Activated CD8-positive, alpha-beta memory T cell treated with anti-CD3 and anti-CD28 coated beads, Interleukin-2, amount 50 U/mL, for 1 hour (primary cell): ENCODE measurements around the gene VAMP2.

Source experiments
- DNase-seq: peaks from one replicate; pipeline ENCODE4 v3.0.0-alpha.2; 2020; ENCODE audit errors: extremely low read depth

Gene VAMP2

DNA sequence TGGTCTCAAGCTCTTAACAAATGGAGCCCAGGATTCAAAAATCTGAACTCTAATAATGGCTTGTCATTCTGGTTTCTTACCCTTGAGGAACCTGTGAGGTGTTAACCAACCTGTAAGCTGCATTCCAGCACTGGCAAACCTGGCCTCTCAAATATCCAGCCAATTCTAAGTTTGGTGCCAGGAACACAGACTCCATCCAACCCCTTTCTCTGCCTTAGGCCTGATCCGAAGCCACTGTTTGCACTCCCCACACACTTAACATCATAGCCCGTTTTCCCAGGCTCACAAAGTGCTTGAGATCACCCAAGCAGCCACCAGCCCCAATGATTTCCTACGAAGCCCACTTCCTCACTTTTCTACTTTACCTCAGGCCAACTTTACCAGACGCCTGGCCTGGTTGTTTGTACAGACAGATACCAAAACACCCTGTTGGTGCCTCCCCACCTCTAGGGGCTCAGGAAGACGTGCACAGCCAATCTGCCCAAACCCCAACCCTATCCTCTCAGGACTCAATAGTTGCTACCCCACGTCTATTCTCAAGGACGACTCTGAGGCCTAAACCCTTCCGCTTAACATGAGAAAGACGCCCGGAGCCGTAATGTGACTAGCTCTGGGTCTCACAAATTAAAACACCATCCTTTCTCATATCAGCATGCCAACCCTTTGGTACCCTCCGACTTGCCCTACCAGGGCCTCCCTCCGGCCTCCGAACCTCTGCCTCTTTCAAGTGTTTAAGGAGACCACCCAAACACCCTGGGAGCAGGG is 7.3 kb downstream of the VAMP2 start:
- DNase-seq = no peak

DNA sequence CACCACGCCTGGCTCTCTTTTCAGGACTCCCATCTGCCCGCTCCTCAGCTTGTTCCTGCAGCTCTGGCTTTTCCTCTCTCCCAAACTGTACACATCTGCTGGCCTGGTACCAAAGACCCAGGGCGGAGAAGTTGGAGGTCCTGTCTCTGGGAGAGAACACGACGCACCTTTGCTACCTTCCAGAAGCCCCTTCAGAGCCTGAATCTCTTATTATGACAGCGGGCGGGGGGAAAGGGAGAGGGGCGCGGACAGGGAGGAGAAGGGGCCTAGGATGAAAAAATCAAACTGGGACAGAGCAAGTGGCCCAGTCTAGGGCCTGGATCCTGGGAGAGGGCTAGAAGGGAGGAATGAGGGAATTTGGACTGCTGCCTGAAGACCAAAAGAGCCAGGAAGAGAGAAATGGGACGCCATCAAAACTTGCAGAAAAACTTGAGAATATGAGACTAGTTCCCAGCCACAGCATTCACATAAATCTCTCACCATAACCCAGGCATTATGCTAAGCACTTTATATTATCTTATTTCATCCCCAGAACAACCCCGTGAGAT is 8.1 kb downstream of the VAMP2 start:
- no peak for DNase-seq

DNA sequence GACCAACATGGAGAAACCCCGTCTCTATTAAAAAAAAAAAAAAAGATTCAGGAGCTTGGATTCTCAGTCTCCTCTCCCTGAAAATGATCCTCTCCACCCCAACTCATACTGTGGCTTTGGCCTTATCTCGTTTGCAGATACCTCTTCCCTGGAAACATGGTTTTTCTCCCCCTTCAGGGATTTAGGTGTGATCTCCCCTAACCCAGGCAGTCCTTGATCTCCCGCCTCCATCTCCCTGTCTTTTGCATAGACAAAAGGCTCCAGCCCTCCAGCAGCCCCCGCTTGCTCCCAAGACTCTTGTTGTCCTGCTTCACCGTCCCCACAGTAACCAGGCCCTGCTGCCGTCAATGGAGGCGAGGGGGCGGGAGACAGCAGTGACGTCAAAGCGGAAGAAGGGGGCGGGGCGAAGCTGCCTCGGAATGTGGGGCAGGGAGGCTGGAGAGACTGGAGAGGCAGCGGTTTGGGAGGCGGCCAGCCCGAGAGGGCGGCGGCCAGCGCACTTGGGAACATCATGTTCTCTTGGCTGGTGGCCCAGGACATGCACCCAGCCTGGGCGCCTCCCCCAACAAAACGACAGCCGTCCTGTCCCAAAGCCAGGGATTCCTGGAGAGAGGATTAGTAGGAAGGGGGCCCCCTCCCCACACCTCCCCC is 8.7 kb downstream of the VAMP2 start:
- peak; percentile 79 for DNase-seq

DNA sequence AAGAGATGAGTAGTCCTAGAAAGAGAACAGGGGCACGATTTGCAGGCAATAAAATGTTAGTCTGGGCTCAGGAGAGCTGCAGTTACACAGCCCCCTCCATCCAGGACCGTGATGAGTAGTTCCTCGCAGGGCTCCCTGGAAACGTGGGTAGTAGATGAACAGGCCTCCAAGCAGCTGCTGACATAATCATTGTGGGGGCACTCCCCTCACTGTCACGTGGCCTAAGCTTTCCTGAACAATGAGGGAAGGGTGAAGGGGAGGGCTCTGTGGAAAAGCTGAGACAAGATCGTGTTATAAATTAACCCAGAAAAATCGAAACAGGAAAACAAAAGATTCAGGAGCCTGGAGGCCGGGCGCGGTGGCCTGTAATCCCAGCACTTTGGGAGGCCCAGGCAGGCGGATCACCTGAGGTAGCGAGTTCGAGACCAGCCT is 9.2 kb downstream of the VAMP2 start:
- no peak for DNase-seq

DNA sequence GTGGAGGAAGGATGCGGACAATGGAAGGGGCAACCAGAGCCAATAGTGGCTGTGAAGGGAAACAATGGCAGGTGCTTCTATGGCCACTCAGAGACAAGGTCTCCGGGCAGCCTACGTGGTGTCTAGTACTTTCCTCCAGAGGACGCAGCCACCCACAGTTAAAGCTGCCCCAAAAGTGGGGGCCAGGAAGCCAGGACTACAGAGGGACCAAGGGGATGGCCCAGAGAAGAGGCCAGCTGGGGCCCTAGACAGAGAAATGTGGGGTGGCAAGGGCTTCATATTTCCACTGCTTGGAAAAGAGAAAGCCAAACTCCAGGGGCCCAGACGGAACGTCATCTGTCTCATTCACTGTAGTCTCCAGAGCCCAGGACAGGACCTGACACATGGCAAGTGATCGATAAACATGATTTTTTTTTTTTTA is 9.7 kb downstream of the VAMP2 start:
- DNase-seq = no peak

DNA sequence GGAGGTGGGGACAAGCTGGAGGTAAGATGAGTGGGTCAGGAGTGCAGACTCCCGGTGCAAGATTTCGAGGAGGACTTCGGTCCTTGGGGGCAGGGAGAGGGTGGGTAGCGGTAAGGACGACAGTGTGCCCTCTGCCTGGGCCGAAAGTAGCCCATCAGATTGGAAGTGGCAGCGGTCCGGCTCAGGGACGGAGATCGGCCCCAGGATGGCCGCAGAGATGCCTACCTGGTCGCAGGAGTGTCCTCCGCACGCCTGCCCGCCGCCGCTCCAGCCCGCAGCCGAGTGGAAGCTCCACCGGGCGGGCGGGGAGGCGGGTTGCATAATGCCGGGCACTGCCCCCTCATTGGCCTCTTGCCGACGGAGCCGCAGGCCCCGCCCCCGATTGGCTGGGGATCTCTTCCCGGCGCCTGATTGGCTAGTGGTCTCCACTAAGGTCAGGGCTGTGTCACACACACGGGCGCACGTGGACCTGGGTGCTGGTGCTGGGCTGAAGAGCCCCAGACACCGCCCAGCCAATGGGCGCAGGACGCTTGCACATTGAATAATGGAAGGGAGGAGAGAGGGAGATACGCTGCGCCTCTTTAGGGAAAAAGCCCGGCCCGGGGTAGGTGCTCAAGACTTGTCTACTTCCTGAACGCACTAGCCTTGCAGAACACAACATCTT is 10.5 kb downstream of the VAMP2 start, which contains the start of gene PER1:
Gene PER1, minus strand, starts transcription at position 293 of the 664 bp plus-strand sequence. CDS start 1,698 bp downstream, outside the sequence.
- DNase-seq = no peak

DNA sequence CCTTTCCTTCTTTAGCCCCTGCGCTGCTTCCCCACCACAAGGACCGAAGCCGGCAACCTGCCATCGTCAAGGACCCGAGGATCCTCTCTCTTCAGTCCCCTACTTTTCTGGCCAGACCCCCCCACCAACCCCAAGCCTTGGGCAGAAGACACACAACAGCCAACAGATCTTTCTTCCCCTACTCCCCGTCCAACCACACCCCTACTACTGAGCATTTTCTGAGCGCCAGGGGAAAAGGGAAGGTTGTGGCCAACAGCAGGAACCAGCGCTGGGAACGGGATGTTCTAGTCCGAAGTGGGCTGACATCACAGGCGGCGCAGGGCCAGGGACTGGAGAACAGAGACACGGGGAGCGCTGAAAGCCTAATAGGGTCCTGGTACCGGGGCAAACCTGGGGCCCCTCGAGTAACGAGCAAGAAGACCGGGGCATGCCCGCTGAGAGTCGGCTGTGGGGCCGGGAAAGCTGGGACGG is 11.1 kb downstream of the VAMP2 start:
- no peak for DNase-seq

DNA sequence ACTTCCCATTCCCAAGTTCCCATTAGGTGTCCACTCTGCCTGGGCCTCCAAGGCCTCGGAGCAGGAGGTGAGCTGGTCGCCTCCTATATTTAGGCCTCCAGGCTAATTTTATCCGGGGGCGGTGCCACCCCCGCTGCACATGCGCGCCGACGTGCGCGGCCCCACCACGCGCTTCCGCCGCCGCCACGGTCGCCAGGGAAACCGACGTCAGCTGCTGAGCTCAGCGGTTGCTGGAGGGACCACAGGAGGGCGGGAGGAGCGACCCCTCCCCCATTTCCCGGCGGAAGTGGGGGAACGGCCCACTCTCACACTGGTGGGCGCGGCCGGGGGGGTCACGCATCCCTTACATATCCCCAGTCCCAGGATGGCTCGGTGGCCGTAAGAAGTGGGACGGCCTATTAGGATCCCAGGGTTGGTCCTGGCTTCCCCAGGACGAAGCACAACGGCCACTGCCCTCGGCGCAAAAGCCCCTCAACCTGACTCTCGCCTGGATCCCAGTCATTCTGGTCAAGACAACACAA is 11.6 kb downstream of the VAMP2 start:
- peak; percentile 81 for DNase-seq

DNA sequence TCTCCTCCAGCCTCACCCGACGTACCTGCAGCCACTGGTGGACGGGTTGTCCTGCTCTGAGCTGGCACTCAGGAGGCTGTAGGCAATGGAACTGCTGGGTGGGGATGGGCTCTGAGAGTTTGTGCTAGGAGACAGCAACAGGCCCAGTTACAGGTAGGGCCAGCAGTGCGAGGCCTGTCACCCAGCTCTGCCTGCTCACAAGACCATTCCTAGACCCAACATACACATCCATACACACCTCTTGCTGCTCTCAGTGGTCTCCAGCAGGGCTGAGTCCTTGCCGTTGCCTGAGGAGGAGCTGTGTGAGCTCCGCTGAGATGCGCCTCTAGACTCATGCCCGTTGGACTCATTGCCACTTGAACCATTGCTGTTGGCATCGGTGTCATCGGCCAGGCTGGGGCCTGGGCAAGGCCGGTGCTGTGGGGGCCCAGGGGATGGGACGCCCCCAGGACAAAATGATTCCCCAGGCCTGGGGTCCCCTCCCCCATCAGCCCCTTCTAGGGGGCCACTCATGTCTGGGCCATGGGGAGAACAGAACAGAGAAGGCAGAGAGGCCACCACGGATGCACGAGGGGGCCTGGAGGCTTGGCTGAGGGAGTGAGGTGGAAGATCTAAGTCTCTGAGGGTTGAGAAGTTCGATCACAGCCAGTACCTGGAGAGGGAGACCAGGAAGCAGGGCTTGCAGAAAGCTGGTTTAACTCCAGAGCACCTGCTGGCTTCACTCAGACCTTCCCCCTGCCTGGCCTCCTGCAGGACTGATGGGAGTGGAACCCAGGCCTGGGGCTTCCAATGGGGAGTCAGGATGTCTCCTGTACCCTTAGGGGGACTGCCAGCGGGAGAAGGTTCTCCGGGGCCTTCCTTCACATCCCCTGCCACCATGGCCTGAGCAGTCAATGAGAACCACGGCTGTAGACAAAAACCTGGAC is 12.3 kb downstream of the VAMP2 start:
- no peak for DNase-seq

DNA sequence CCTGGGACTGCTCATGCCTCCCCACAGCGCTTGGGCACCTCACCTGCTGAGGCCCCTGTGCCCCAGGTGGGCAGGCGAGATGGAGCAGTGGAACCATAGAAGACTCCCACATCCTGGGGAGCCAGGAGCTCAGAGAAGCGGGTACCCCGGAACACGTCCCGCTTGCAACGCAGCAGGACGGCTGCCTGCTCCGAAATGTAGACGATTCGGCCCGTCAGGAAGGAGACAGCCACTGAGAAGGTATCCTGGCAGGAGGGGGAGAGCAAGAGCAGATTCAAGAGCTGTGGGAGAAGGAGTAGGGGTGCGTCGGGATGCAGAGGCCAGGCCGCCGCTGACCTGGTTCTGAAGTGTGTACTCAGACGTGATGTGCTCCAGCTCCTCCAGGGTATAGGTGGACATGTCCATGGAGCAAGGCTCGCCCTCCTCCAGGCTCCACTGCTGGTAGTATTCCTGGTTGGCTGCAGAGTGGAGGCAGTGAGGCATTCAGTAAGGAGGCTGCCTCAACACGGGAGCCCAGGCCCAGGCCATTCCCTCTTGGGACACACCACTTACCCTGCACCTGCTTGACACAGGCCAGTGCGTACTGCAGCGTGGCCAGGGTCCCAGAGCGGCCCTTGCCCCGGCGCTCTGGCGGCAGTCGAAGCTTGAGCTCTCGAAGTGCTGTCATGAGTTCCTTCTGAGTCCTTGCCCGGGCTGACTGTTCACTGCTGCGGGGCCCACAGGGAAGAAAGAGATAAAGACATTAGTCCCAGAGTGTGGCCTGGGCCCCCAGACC is 13.1 kb downstream of the VAMP2 start:
- DNase-seq = no peak

DNA sequence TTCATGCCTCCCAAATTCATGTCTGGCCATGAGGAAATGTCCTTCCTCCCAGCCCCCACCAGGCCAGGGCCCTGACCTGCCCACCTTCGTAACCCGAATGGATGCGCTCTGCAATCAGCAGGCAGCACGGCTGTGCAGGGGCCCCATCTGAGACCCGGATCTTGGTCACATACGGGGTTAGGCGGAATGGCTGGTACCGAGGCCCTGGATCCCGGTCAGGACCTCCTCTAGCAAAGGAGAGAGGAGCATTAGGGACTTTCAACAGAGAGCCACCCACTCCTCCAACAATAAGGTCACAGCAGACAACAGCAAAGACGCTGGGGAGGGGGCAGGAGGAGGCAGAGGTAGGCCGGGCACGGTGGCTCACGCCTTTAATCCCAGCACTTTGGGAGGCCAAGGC is 14.2 kb downstream of the VAMP2 start:
- no peak for DNase-seq

DNA sequence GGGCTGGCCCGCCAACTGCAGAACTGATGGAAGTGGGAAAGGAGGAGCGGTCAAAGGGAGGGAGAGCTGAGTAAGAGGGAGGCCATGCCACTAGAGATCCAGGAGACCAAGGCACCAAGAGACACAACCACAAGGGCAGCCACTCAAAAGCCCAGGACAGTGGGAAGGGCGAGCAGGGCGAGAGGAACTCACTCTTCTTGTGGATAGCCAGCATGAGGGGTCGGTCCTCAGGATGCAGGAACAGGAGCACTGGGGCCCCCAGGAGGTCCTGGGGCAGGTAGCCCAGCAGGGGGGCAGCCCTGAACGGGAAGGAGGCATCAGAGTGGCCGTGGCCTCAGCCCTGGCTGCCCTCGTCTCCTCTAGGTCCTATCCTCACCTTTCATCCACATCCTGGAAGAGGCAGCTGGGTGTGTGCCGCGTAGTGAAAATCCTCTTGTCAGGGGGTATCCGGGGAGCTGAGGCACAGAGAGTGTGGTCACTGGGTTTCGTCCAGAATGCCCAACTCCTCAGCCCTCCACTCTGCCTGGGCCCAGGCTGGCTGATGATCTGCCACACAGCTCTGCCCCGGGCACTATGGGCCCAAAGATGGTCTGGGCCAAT is 14.8 kb downstream of the VAMP2 start:
- DNase-seq = no peak

DNA sequence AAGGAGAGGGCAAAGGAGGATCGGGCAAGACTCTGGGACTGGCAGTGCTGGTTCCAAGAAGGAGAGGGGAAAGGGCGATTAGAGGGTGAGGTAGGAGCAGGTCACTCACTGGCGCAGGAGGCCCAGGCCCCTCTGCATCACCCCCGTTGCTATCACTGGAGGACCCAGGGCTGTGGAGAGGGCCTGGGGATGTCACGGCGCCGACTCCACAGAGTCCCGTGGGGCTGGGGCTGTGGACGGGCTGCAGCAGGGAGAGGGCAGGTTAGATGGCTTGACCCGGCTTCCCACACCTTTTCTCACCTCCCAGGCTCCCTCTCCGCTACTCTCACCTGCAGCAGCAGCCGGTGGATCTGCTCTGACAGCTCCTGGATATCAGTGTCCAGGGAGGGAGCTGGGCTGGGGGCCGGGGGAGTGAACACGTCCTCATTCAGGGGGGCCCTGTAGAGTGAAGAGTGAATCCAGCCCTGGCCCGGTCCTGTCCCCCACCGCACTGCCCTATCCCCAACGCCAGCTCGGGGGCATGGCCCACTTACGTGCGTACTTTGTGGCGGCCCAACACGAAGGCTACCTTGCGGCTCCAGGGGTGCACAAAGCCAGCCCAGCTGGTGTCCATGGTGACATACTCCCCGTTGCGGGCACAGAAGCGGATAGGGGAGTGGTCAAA is 15.5 kb downstream of the VAMP2 start:
- DNase-seq = no peak

DNA sequence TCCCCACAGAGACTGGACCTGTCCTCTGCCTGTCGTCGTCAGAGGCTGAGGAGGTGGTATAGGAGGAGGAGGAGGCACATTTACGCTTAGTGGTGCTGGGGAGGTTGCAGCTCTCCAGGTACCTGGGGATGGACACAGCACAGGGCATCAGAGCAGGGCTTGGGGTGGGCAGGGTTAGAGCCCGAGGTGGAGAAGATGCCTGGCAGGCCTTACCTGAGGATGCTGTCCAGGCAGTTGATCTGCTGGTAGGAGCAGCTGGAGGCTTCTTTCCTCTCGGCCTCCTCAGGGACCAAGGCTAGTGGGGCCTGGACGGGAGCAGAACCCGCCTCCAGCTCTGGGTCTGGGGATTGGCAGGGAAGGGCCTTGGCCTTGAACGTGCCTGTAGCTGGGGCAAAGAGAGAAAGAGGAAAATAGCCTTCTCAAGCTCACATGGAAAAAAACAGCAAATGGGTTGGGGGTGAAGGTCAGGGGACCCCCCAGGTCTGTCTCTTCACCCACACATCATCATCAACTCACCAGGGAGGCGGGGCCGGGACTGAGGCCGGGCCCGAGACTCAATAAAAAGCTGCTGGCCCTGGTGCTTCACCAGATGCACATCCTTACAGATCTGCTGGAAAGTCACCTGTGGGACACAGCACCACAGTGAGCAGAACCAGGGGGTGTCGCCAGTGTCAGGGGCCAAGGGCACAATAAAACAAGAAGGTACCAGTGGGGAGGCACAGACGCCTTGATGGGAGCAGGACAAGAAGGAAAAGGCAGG is 16.2 kb downstream of the VAMP2 start:
- DNase-seq = no peak

DNA sequence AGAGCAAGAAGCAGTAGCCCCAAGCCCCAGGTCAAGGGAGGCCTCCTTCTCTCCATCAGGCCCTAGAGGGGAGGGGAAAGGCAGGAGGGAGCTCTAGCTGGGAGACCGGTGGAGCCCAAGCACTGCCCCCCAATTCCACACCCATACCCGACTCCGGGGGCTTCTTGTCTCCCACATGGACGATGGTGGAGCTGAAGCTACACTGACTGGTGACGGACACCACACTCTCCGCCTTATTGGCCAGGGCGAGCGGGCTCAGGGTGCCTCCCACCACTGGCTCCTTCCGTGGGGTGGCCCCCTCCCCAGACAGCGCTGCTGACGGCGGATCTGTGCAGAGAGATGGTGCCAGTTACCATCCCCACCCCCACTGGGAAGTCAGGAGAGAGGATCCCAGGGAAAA is 16.9 kb downstream of the VAMP2 start:
- no peak for DNase-seq

DNA sequence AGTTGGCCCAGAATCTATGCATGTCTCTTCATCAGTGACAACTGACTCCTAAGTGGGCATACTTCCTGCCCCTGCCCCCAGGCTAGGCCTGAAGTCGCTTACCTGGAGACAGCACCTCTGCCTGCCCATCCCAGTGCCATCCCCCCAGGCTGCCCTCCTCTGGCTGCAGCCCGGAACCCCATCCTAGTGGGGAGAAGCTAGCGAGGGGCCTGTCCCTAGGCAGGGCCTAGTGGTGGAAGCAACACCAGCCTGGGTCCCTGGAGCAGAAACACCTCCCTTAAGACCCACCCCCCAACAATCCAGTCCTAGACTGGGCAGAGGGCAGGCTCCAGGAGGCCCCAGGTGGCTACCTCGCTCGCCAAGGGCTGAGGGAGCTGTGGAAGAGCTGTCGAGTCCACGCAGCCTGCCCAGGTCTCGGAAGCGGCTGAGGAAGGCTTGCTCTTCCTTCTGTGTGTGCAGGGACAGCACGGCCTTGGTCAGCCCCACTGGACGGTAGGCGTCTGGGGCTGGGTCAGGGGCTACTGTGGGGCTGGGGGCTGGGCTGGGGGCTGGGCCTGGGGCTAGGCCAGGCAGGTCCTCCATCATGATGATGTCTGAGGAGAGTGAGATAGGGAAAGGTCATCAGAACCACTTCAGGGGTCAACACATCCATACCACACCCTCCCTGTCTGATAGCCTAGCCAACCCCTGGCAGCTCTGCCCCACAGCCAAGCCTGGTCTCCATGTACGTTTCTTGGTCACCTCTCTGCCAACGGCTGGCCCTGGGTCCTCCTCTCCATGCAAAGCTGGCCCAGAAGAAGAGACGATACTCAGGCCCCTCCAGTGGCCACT is 18.1 kb downstream of the VAMP2 start:
- no peak for DNase-seq

DNA sequence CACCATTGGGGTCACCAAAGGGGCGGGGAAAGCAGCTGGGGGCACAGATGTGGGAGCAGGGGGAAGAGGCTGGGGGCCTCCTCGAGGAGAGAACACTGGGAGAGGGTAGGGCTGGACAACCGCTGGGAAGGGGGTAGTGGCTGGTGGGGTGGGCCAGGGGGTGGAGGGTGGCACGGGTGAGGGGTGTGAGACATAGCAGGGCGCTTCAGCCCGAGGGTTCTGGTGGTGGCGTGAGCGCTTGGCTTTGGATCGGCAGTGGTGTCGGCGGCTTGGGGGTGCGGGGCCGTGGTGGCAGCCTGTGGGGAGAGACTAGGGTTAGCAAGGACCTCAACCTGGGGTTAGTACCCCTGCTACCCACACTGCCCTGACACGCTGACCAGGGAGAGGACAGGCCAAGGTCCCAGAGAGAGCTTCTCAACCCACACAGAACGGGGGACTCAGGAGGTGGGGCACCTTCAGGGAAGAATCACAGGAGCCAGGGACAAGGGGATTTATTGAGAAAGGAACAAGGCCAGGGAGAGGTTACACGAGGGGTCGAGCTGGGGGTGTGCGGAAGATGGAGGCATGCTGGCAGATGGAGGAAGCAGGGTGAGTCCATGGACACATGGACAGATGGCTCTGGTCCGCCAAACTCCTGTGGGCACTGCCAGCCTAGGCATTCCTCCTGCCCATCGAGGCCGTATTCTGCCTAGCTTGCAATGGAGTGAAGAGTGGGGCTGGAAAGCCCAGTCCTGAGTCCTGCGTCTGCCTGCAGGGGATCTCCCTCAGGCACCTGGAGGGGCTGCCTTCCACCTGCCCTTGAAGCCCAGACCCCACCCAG is 19.0 kb downstream of the VAMP2 start:
- no peak for DNase-seq
